Measurements from ENCODE around the gene ANO4. TPM values are rescaled to one million over a fixed set of nuclear protein-coding genes. Genes with fewer than 3 reads are reported as not detected.

The ANO4 gene
- total RNA-seq, 4 donors from 2014 or later: 0.06 TPM; not detected in 3

GRCh38 chr12:100857418-100857817 is 62.8 kb downstream of the ANO4 start:
- WGBS, 2 donors: 66 to 75% methylated on average over 4 of the region's 4 CpGs
- intact Hi-C loops (cut with DNase I; ENCODE audit: low total_unique reads): no loop called here
- no peak overlapping the region for H3K4me3 ChIP-seq (ENCODE audit: low read depth, poor library complexity, severe bottlenecking)
- no peak for DNase-seq (ENCODE audit: low spot score in 2 of 2)
- no peak for TF ChIP-seq POLR2A (IDR thresholded peaks at IDR 0.05)
- no peak for TF ChIP-seq CTCF (IDR thresholded peaks at IDR 0.05)

GRCh38 chr12:100857971-100858370 is 63.4 kb downstream of the ANO4 start:
- intact Hi-C loops (cut with DNase I; ENCODE audit: low total_unique reads): no loop called here
- no peak overlapping the region for H3K4me3 ChIP-seq (ENCODE audit: low read depth, poor library complexity, severe bottlenecking)
- no peak for DNase-seq (ENCODE audit: low spot score in 2 of 2)
- TF ChIP-seq CTCF (IDR thresholded peaks at IDR 0.05): no peak
- no peak for TF ChIP-seq POLR2A (IDR thresholded peaks at IDR 0.05)
- 80 to 97% methylated on average over 1 of the region's 1 CpG for WGBS, 2 donors

- intact Hi-C loops (cut with DNase I; ENCODE audit: low total_unique reads): no loop called here
- no peak for TF ChIP-seq CTCF (IDR thresholded peaks at IDR 0.05)
- TF ChIP-seq POLR2A (IDR thresholded peaks at IDR 0.05): no peak
- H3K4me3 ChIP-seq (ENCODE audit: low read depth, poor library complexity, severe bottlenecking): no peak overlapping the region
- DNase-seq (ENCODE audit: low spot score in 2 of 2): no peak
- 39 to 48% methylated on average over 1 of the region's 1 CpG for WGBS, 2 donors
Observed at GRCh38 chr12:100858656-100859055, 64.1 kb downstream of the ANO4 start.

GRCh38 chr12:100859063-100859627 is 64.6 kb downstream of the ANO4 start:
- 83 to 85% methylated on average over 5 of the region's 5 CpGs for WGBS, 2 donors
- TF ChIP-seq CTCF (IDR thresholded peaks at IDR 0.05) (no peak), POLR2A (IDR thresholded peaks at IDR 0.05) (no peak)
- H3K4me3 ChIP-seq (ENCODE audit: low read depth, poor library complexity, severe bottlenecking): no peak overlapping the region
- no peak for DNase-seq (ENCODE audit: low spot score in 2 of 2)
- intact Hi-C loops (cut with DNase I; ENCODE audit: low total_unique reads): no loop called here

- no peak for DNase-seq (ENCODE audit: low spot score in 2 of 2)
- no peak overlapping the region for H3K4me3 ChIP-seq (ENCODE audit: low read depth, poor library complexity, severe bottlenecking)
- TF ChIP-seq POLR2A (IDR thresholded peaks at IDR 0.05) (no peak), CTCF (IDR thresholded peaks at IDR 0.05) (no peak)
- intact Hi-C loops (cut with DNase I; ENCODE audit: low total_unique reads): no loop called here
- 89 to 90% methylated on average over 8 of the region's 8 CpGs for WGBS, 2 donors
Observed at GRCh38 chr12:100860611-100861010, 66.0 kb downstream of the ANO4 start.

GRCh38 chr12:100862676-100863075 is 68.1 kb downstream of the ANO4 start:
- H3K4me3 ChIP-seq (ENCODE audit: low read depth, poor library complexity, severe bottlenecking): no peak overlapping the region
- intact Hi-C loops (cut with DNase I; ENCODE audit: low total_unique reads): no loop called here
- 72 to 75% methylated on average over 4 of the region's 4 CpGs for WGBS, 2 donors
- TF ChIP-seq POLR2A (IDR thresholded peaks at IDR 0.05): no peak
- TF ChIP-seq CTCF (IDR thresholded peaks at IDR 0.05): no peak
- no peak for DNase-seq (ENCODE audit: low spot score in 2 of 2)

Data from lower leg skin (tissue), 4 donors.